WTC11 (cell line): ENCODE results near the gene ZNF397.
"Not testable (repeated sequence)": the region's sequence is repeated elsewhere in the genome, so short reads cannot be mapped to it uniquely, and the experiment has no call there.

Source experiments
- CREB1 ChIP-seq: sonication (generic); formaldehyde crosslinking; IDR thresholded peaks from 2 replicates; pipeline ENCODE4 v1.8.0; 2023; ENCODE audit warnings: mild to moderate bottlenecking, missing genetic modification reagents
- FOXK1 ChIP-seq: sonication (generic); formaldehyde crosslinking; IDR thresholded peaks from 2 replicates; pipeline ENCODE4 v1.8.0; 2022; ENCODE audit warnings: mild to moderate bottlenecking, moderate library complexity, missing genetic modification reagents
- HMGXB4 ChIP-seq: sonication (generic); formaldehyde crosslinking; IDR thresholded peaks from 2 replicates; pipeline ENCODE4 v1.8.1; 2023; ENCODE audit warnings: mild to moderate bottlenecking, moderate library complexity, missing genetic modification reagents
- MLX ChIP-seq: sonication (generic); formaldehyde crosslinking; IDR thresholded peaks from 2 replicates; pipeline ENCODE4 v1.8.1; 2023; ENCODE audit warnings: mild to moderate bottlenecking, missing genetic modification reagents, moderate library complexity
- MYBL2 ChIP-seq: sonication (generic); formaldehyde crosslinking; IDR thresholded peaks from 2 replicates; pipeline ENCODE4 v1.8.1; 2023; ENCODE audit warnings: mild to moderate bottlenecking, moderate library complexity, missing genetic modification reagents
- USF2 ChIP-seq: sonication (generic); formaldehyde crosslinking; IDR thresholded peaks from 2 replicates; pipeline ENCODE4 v1.8.1; 2023; ENCODE audit warnings: mild to moderate bottlenecking, missing genetic modification reagents, moderate library complexity
- ZNF281 ChIP-seq: sonication (generic); formaldehyde crosslinking; IDR thresholded peaks from 2 replicates; pipeline ENCODE4 v1.8.0; 2023; ENCODE audit warnings: mild to moderate bottlenecking, missing genetic modification reagents
- TF ChIP-seq, protein P1 (sequence below): fragments of 200-600 bp; IDR thresholded peaks from 2 replicates; pipeline ENCODE4 v1.8.0; 2022; ENCODE audit warnings: antibody characterized with exemption
- TF ChIP-seq, protein P2 (sequence below): sonication (generic); formaldehyde crosslinking; IDR thresholded peaks from 2 replicates; pipeline ENCODE4 v1.8.0; 2022; ENCODE audit warnings: mild to moderate bottlenecking, missing genetic modification reagents

DNA sequence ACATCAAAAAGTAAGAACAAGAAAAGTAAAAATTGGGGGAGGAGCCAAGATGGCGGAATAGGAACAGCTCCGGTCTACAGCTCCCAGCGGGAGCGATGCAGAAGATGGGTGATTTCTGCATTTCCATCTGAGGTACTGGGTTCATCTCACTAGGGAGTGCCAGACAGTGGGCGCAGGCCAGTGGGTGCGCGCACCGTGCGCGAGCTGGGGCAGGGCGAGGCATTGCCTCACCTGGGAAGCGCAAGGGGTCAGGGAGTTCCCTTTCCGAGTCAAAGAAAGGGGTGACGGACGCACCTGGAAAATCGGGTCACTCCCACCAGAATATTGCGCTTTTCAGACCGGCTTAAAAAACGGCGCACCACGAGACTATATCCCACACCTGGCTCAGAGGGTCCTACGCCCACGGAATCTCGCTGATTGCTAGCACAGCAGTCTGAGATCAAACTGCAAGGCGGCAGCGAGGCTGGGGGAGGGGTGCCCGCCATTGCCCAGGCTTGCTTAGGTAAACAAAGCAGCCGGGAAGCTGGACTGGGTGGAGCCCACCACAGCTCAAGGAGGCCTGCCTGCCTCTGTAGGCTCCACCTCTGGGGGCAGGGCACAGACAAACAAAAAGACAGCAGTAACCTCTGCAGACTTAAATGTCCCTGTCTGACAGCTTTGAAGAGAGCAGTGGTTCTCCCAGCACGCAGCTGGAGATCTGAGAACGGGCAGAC is 34.9 kb upstream of the ZNF397 start:
- TF ChIP-seq, protein P1, sequence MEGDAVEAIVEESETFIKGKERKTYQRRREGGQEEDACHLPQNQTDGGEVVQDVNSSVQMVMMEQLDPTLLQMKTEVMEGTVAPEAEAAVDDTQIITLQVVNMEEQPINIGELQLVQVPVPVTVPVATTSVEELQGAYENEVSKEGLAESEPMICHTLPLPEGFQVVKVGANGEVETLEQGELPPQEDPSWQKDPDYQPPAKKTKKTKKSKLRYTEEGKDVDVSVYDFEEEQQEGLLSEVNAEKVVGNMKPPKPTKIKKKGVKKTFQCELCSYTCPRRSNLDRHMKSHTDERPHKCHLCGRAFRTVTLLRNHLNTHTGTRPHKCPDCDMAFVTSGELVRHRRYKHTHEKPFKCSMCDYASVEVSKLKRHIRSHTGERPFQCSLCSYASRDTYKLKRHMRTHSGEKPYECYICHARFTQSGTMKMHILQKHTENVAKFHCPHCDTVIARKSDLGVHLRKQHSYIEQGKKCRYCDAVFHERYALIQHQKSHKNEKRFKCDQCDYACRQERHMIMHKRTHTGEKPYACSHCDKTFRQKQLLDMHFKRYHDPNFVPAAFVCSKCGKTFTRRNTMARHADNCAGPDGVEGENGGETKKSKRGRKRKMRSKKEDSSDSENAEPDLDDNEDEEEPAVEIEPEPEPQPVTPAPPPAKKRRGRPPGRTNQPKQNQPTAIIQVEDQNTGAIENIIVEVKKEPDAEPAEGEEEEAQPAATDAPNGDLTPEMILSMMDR: not testable (repeated sequence)
- not testable (repeated sequence) for TF ChIP-seq USF2 (CRISPR knock-in tag); FOXK1; HMGXB4 (CRISPR knock-in tag); MLX; CREB1 (CRISPR knock-in tag); MYBL2; ZNF281 (CRISPR knock-in tag)
- TF ChIP-seq, protein P2, sequence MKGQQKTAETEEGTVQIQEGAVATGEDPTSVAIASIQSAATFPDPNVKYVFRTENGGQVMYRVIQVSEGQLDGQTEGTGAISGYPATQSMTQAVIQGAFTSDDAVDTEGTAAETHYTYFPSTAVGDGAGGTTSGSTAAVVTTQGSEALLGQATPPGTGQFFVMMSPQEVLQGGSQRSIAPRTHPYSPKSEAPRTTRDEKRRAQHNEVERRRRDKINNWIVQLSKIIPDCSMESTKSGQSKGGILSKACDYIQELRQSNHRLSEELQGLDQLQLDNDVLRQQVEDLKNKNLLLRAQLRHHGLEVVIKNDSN (CRISPR knock-in tag): not testable (repeated sequence)
